Measurements from ENCODE around the gene ACE2. TPM values are rescaled to one million over a fixed set of nuclear protein-coding genes. Genes with fewer than 3 reads are reported as not detected.

Gene ACE2
- total and polyA plus RNA-seq, 7 donors: 0.19 to 13.5 (median 0.54) TPM

DNA sequence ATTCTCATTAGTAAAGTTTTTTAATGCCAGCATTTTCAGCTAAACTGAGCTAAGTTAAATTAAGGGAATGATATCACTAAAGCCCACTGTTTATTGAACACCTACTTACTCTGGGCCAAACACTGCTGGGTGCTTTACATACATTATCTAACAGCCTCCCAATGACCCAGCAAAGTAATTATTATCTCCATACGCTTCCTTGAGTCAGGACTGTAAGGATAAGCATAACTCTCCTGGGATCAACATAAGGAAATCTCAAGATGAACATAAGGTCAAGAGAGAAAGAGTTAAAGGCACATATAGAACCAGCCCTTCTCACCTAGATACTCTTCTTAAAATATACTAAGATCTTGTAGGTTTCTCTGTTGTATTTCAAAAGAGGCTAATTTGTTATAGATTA is 86.5 kb downstream of the ACE2 start:
- TF ChIP-seq, protein P1, sequence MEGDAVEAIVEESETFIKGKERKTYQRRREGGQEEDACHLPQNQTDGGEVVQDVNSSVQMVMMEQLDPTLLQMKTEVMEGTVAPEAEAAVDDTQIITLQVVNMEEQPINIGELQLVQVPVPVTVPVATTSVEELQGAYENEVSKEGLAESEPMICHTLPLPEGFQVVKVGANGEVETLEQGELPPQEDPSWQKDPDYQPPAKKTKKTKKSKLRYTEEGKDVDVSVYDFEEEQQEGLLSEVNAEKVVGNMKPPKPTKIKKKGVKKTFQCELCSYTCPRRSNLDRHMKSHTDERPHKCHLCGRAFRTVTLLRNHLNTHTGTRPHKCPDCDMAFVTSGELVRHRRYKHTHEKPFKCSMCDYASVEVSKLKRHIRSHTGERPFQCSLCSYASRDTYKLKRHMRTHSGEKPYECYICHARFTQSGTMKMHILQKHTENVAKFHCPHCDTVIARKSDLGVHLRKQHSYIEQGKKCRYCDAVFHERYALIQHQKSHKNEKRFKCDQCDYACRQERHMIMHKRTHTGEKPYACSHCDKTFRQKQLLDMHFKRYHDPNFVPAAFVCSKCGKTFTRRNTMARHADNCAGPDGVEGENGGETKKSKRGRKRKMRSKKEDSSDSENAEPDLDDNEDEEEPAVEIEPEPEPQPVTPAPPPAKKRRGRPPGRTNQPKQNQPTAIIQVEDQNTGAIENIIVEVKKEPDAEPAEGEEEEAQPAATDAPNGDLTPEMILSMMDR (IDR thresholded peaks at IDR 0.05): no peak
- intact Hi-C loops (cut with DNase I): no loop called here
- H3K9me3 ChIP-seq: no peaks in the 10 kb centered on the region
- ATAC-seq (no peak), DNase-seq (no peak)
- H3K36me3 ChIP-seq (ENCODE audit: insufficient read depth in 1 of 2, low read depth in 1 of 2): no peaks in the 10 kb centered on the region
- WGBS, 3 donors: 73 to 98% (median 88%) methylated on average over 1 of the region's 1 CpG
- H3K4me1 ChIP-seq: no peaks in the 10 kb centered on the region
- no peak overlapping the region for H3K27ac ChIP-seq
- peaks cover 0 to 5% (median 0%) of the 10 kb centered on the region in 3 donors for H3K27me3 ChIP-seq (ENCODE audit: insufficient read depth in 3 of 3, low read length in 2 of 3)
- H3K4me3 ChIP-seq: no peak overlapping the region

DNA sequence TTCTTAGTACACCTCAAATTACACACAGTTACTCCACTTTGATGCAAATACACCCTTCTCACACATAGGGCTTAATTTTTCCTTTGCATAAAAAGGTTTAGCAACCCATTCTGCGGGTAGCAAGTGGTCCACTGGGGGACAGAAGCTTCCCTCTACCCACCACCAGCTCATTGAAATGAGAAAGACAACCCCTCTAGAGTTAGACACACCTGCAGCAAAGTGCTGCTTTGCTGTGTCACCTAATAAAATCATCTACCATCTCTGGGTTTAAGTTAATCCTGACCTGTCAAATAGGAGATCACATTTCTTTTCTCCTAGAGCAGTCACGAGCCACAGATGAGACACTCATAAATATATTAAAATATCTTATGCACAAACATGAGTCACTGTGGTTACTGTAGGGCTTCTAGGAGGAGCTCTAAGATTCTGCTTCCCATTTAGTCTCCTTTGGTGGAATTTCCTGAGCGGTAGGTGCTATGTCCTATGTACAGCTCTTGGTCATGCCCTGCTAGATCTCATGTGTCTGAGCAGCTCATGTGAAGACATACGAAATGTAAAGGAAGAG is 88.3 kb downstream of the ACE2 start:
- 64 to 89% (median 78%) methylated on average over 4 of the region's 4 CpGs for WGBS, 3 donors
- no peaks in the 10 kb centered on the region for H3K36me3 ChIP-seq (ENCODE audit: insufficient read depth in 1 of 2, low read depth in 1 of 2)
- ATAC-seq (no peak), DNase-seq (no peak)
- no peaks in the 10 kb centered on the region for H3K9me3 ChIP-seq
- intact Hi-C loops (cut with DNase I): no loop called here
- no peak overlapping the region for H3K4me3 ChIP-seq
- no peaks in the 10 kb centered on the region for H3K4me1 ChIP-seq
- H3K27ac ChIP-seq: no peak overlapping the region
- TF ChIP-seq, protein P1 (IDR thresholded peaks at IDR 0.05): no peak
- H3K27me3 ChIP-seq (ENCODE audit: insufficient read depth in 3 of 3, low read length in 2 of 3): peaks cover 0 to 5% (median 0%) of the 10 kb centered on the region in 3 donors

DNA sequence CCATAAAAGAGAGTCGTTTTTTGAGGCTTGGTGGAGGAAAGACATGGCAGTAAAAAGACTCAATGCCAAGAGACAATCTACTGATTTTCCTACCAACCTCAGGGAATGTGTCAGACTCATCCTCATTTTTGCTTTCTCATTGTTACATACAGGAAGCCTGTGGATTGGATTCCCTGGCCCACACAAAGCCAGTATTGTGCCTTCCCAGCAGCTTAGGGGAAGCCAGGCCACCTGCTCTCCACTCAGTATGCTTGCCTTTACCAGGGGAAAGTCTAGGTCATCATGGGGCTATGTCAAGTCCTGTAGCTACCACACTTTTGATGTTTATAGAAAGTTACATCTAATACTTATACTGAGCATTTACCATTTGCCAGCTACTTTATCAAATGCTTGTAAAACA is 89.2 kb downstream of the ACE2 start:
- TF ChIP-seq, protein P1 (IDR thresholded peaks at IDR 0.05): no peak
- intact Hi-C loops (cut with DNase I): no loop called here
- peaks cover 0 to 5% (median 0%) of the 10 kb centered on the region in 3 donors for H3K27me3 ChIP-seq (ENCODE audit: insufficient read depth in 3 of 3, low read length in 2 of 3)
- WGBS, 3 donors: 15 to 38% (median 22%) methylated on average over 1 of the region's 1 CpG
- DNase-seq: no peak
- ATAC-seq: no peak
- no peak overlapping the region for H3K4me3 ChIP-seq
- H3K36me3 ChIP-seq (ENCODE audit: insufficient read depth in 1 of 2, low read depth in 1 of 2): no peaks in the 10 kb centered on the region
- H3K9me3 ChIP-seq: no peaks in the 10 kb centered on the region
- no peak overlapping the region for H3K27ac ChIP-seq
- H3K4me1 ChIP-seq: no peaks in the 10 kb centered on the region

Other genes starting within 250 kb of the ACE2 start
- gene VEGFD, start 216.5 kb downstream of the ACE2 start, total RNA-seq: 1 to 10 TPM; 4.1 to 8.4 (median 6.5) TPM
- gene VEGFD, start 216.5 kb downstream of the ACE2 start, polyA plus RNA-seq: 1 to 10 TPM; 1.2 to 8.4 (median 7.2) TPM
- 10 to 100 TPM in 2 of 4 donors, 1 to 10 TPM in 2; 9.6 to 14.9 (median 12.3) TPM for gene PIR, start 107.6 kb downstream of the ACE2 start, total RNA-seq
- gene PIR, start 107.6 kb downstream of the ACE2 start, polyA plus RNA-seq: 10 to 100 TPM; 11.0 to 25.1 (median 14.3) TPM
- 1 to 10 TPM in 1 of 4 donors, under 1 TPM in 3; 0.47 to 1.2 (median 0.65) TPM for gene BMX, start 100.2 kb downstream of the ACE2 start, total RNA-seq
- gene BMX, start 100.2 kb downstream of the ACE2 start, polyA plus RNA-seq: under 1 TPM; 0.39 to 0.91 (median 0.56) TPM
- gene CLTRN, start 63.8 kb upstream of the ACE2 start, total RNA-seq: not detected
- not detected for gene CLTRN, start 63.8 kb upstream of the ACE2 start, polyA plus RNA-seq
- 1 to 10 TPM in 3 of 4 donors, under 1 TPM in 1; 0.91 to 2.7 (median 1.5) TPM for gene CA5B, start 137.3 kb upstream of the ACE2 start, total RNA-seq
- gene CA5B, start 137.3 kb upstream of the ACE2 start, polyA plus RNA-seq: under 1 TPM; 0.25 to 0.60 (median 0.57) TPM
- 10 to 100 TPM in 1 of 4 donors, 1 to 10 TPM in 3; 7.4 to 12.7 (median 8.9) TPM for gene ZRSR2, start 189.5 kb upstream of the ACE2 start, total RNA-seq
- 10 to 100 TPM; 10.7 to 22.2 (median 15.5) TPM for gene ZRSR2, start 189.5 kb upstream of the ACE2 start, polyA plus RNA-seq